ENCODE measurements around the gene PCNP.
"Not testable (repeated sequence)": the region's sequence is repeated elsewhere in the genome, so short reads cannot be mapped to it uniquely, and the experiment has no call there.

PCNP gene

DNA sequence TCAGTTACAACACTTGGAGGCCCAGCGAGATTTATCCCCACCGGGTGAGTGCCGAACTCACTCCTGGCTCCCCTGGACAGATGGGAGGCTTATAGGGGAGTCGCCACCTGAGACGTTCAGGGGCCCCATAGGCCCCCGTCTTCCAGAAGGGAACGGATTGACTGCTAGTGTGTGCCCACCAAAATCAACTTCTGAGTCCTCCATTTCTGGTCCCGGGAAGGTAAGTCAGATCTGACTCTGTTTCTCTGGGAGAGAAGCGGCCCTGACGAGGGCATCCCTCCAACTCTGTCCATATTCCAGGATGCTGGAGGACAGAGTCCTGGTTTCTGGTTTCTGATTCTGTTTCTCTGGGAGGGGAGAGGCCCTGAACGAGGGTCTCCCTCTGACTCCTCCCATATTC lies 58.6 kb downstream of the PCNP start:
- Mint-ChIP-seq H3K4me1 (no peaks in the 10 kb centered on the region), H3K36me3 (no peaks in the 10 kb centered on the region), H3K27ac (no peak overlapping the region), H3K9me3 (no peaks in the 10 kb centered on the region), H3K27me3 (no peaks in the 10 kb centered on the region), H3K4me3 (no peak overlapping the region)
- DNase-seq (ENCODE audit: low spot score in 2 of 2) = no peak
- ATAC-seq (ENCODE audit: low read depth) = no peak

GRCh38 chr3:101633186-101633585 lies 59.2 kb downstream of the PCNP start:
- ATAC-seq (ENCODE audit: low read depth) (no peak), DNase-seq (ENCODE audit: low spot score in 2 of 2) (no peak)
- H3K27ac Mint-ChIP-seq = no peak overlapping the region
- no peaks in the 10 kb centered on the region for H3K36me3 Mint-ChIP-seq
- H3K9me3 Mint-ChIP-seq = no peaks in the 10 kb centered on the region
- no peak overlapping the region for H3K4me3 Mint-ChIP-seq
- H3K27me3 Mint-ChIP-seq = no peaks in the 10 kb centered on the region
- no peaks in the 10 kb centered on the region for H3K4me1 Mint-ChIP-seq

GRCh38 chr3:101634591-101635196 lies 60.7 kb downstream of the PCNP start:
- no peak for DNase-seq (ENCODE audit: low spot score in 2 of 2)
- Mint-ChIP-seq H3K9me3 (no peaks in the 10 kb centered on the region), H3K27ac (no peak overlapping the region), H3K4me3 (no peak overlapping the region), H3K4me1 (no peaks in the 10 kb centered on the region), H3K27me3 (no peaks in the 10 kb centered on the region), H3K36me3 (no peaks in the 10 kb centered on the region)
- ATAC-seq (ENCODE audit: low read depth) = no peak

DNA sequence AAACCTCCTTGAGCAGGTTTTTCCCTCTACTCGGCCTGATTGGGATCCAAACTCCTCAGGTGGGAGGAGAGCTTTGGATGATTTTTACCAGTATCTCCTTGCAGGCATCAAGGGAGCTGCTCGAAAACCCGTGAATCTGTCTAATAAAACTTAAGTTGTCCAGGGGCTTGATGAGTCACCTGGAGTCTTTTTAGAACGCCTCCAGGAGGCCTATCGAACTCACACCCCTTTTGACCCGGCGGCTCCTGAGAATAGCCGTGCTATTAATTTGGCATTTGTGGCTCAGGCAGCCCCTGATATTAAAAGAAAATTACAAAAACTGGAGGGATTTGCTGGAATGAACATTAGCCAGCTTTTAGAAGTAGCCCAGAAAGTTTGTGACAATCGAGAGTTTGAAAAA lies 61.4 kb downstream of the PCNP start:
- Mint-ChIP-seq H3K27ac (no peak overlapping the region), H3K36me3 (no peaks in the 10 kb centered on the region), H3K4me1 (no peaks in the 10 kb centered on the region), H3K4me3 (no peak overlapping the region), H3K9me3 (no peaks in the 10 kb centered on the region), H3K27me3 (no peaks in the 10 kb centered on the region)
- no peak for DNase-seq (ENCODE audit: low spot score in 2 of 2)
- no peak for ATAC-seq (ENCODE audit: low read depth)

- ATAC-seq (ENCODE audit: low read depth) (peak; percentile 95), DNase-seq (ENCODE audit: low spot score in 2 of 2) (peak; percentile 59 to 62)
- Mint-ChIP-seq H3K36me3 (no peaks in the 10 kb centered on the region), H3K27ac (no peak overlapping the region), H3K9me3 (no peaks in the 10 kb centered on the region), H3K4me3 (no peak overlapping the region), H3K27me3 (no peaks in the 10 kb centered on the region), H3K4me1 (no peaks in the 10 kb centered on the region)
These were observed 62.2 kb downstream of the PCNP start for GRCh38 chr3:101635954-101636798.

GRCh38 chr3:101637451-101637850 lies 63.5 kb downstream of the PCNP start:
- Mint-ChIP-seq H3K4me1 (no peaks in the 10 kb centered on the region), H3K9me3 (no peaks in the 10 kb centered on the region), H3K4me3 (no peak overlapping the region), H3K36me3 (no peaks in the 10 kb centered on the region), H3K27me3 (no peaks in the 10 kb centered on the region), H3K27ac (no peak overlapping the region)
- no peak for DNase-seq (ENCODE audit: low spot score in 2 of 2)
- ATAC-seq (ENCODE audit: low read depth) = no peak

DNA sequence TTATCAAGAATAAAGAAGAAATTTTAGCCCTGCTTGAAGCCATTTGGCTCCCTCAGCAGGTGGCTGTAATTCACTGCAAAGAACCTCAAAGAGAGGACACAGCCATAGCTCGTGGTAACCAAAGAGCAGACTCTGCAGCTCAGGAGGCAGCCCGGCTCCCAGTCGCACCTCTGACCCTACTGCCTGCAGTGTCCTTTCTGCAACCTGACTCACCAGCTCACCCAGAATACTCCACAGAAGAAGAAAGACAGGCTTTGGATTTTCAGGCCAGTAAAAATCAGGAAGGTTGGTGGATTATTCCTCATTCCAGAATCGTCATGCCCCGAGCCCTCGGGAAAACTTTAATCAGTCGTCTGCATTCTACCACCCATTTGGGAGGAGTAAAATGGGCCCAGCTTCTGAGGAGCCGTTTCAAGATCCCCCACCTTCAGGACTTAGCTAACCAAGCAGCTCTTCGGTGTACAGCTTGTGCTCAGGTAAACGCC lies 64.3 kb downstream of the PCNP start:
- no peaks in the 10 kb centered on the region for H3K27me3 Mint-ChIP-seq
- DNase-seq (ENCODE audit: low spot score in 2 of 2) (no peak), ATAC-seq (ENCODE audit: low read depth) (no peak)
- H3K36me3 Mint-ChIP-seq = no peaks in the 10 kb centered on the region
- no peak overlapping the region for H3K4me3 Mint-ChIP-seq
- no peaks in the 10 kb centered on the region for H3K9me3 Mint-ChIP-seq
- H3K27ac Mint-ChIP-seq = no peak overlapping the region
- no peaks in the 10 kb centered on the region for H3K4me1 Mint-ChIP-seq

DNA sequence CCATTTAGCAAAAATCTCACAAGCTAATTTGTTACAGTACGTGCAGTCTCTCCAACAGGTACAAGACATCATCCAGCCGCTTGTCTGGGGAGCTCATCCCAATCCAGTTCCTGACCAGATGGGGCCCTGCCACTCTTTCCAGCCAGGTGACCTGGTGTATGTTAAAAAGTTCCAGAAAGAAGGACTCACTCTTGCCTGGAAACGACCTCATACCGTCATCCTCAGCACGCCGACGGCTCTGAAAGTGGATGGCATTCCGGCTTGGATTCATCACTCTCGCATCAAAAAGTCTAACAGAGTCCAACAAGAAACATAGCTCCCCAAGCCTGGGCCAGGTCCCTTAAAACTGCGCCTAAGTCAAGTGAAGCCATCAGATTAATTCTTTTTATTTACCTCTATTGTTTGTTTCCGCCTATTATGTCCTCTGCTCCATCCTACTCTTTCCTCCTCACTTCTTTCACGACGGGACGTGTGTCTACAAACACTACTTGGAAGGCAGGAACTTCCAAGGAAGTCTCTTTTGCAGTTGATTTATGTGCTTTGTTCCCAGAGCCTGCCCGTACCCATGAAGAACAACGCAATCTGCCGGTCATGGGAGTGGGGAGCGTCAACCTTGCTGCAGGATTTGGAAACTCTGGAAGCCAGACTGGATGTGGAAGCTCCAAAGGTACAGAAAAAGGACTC lies 65.4 kb downstream of the PCNP start:
- Mint-ChIP-seq H3K36me3 (no peaks in the 10 kb centered on the region), H3K27me3 (no peaks in the 10 kb centered on the region), H3K9me3 (no peaks in the 10 kb centered on the region), H3K4me3 (no peak overlapping the region), H3K27ac (no peak overlapping the region), H3K4me1 (no peaks in the 10 kb centered on the region)
- no peak for ATAC-seq (ENCODE audit: low read depth)
- DNase-seq (ENCODE audit: low spot score in 2 of 2) = no peak

DNA sequence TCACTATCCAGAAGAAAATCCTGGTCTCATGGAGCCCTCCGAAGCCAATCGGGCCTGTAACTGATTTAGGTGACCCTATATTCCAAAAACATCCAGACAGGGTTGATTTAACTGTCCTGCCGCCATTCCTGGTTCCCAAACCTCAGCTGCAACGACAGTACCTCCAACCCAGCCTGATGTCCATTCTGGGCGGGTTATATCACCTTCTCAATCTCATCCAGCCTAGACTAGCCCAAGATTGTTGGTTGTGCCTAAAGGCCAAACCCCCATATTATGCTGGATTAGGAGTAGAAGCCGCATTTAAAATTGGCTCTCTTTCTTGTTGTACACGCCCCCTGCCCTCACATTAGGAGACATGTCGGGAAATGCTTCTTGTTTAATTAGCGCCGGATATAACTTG lies 66.3 kb downstream of the PCNP start:
- DNase-seq (ENCODE audit: low spot score in 2 of 2) (no peak), ATAC-seq (ENCODE audit: low read depth) (no peak)
- no peak overlapping the region for H3K4me3 Mint-ChIP-seq
- no peak overlapping the region for H3K27ac Mint-ChIP-seq
- H3K4me1 Mint-ChIP-seq = no peaks in the 10 kb centered on the region
- H3K27me3 Mint-ChIP-seq = no peaks in the 10 kb centered on the region
- no peaks in the 10 kb centered on the region for H3K9me3 Mint-ChIP-seq
- no peaks in the 10 kb centered on the region for H3K36me3 Mint-ChIP-seq

GRCh38 chr3:101641397-101642115 lies 67.6 kb downstream of the PCNP start:
- DNase-seq (ENCODE audit: low spot score in 2 of 2); H3K36me3 Mint-ChIP-seq; H3K4me1 Mint-ChIP-seq; H3K9me3 Mint-ChIP-seq; H3K27ac Mint-ChIP-seq; H3K4me3 Mint-ChIP-seq; H3K27me3 Mint-ChIP-seq; ATAC-seq (ENCODE audit: low read depth): not testable (repeated sequence)

GRCh38 chr3:101642441-101642840 lies 68.5 kb downstream of the PCNP start:
- no peaks in the 10 kb centered on the region for H3K27me3 Mint-ChIP-seq
- no peaks in the 10 kb centered on the region for H3K4me1 Mint-ChIP-seq
- DNase-seq (ENCODE audit: low spot score in 2 of 2) (no peak), ATAC-seq (ENCODE audit: low read depth) (no peak)
- no peak overlapping the region for H3K27ac Mint-ChIP-seq
- no peaks in the 10 kb centered on the region for H3K9me3 Mint-ChIP-seq
- H3K4me3 Mint-ChIP-seq = no peak overlapping the region
- peaks cover 2% of the 10 kb centered on the region for H3K36me3 Mint-ChIP-seq

GRCh38 chr3:101643009-101643844 lies 69.2 kb downstream of the PCNP start:
- DNase-seq (ENCODE audit: low spot score in 2 of 2) = no peak
- no peak for ATAC-seq (ENCODE audit: low read depth)
- H3K9me3 Mint-ChIP-seq = no peaks in the 10 kb centered on the region
- H3K36me3 Mint-ChIP-seq = peaks cover 2% of the 10 kb centered on the region
- no peak overlapping the region for H3K27ac Mint-ChIP-seq
- H3K4me1 Mint-ChIP-seq = no peaks in the 10 kb centered on the region
- no peaks in the 10 kb centered on the region for H3K27me3 Mint-ChIP-seq
- H3K4me3 Mint-ChIP-seq = no peak overlapping the region

Measured in memory B cell (primary cell).